ENCODE measurements around the gene AMDHD2.

DNA sequence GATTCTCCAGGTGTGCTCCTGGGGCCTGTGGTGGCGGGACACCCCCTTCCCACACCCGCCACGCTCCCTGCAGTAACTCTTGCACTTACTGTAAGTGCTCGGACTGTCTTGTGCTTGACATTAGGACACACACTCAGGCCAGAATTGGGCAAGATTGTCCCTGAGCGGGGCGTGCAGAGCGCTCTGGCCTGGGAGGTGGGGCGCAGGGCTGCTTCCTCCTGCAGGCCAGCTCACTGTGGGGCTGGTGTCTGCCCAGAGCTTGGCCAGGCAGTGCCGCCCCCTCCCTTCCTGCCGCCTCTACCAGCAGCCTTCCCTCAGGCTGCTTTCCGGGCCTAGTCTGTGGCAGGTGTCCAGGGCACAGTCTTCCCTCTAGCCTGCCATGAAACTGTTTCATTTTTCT, 12.5 kb upstream of the AMDHD2 start:
- TF ChIP-seq SUZ12 (IDR thresholded peaks at IDR 0.05; ENCODE audit: extremely low read depth, insufficient read depth, insufficient read length), result no peak
- no peak for TF ChIP-seq ZNF274 (IDR thresholded peaks at IDR 0.05; ENCODE audit: low read depth, low read length)
